OCI-LY7 (cell line): ENCODE measurements around the gene DCC.

Experiments
- CTCF ChIP-seq: fragments of 200-600 bp; sonication (generic); conservative IDR thresholded peaks from 2 replicates; pipeline ENCODE4 v1.5.1; 2014; ENCODE audit warnings: mild to moderate bottlenecking, antibody characterized with exemption, low read length, moderate library complexity, mixed read lengths
- EZH2phosphoT487 ChIP-seq: fragments of 200-600 bp; sonication (generic); IDR thresholded peaks from 2 replicates; pipeline ENCODE4 v1.6.1; 2018; ENCODE audit warnings: low read depth, borderline replicate concordance, mild to moderate bottlenecking, mixed run types, antibody characterized with exemption, low read length, moderate library complexity, mixed read lengths

GRCh38 chr18:53283708-53284107 is 943.7 kb downstream of the DCC start:
- no peak for TF ChIP-seq CTCF
- no peak for TF ChIP-seq EZH2phosphoT487
